Stimulated activated CD8-positive, alpha-beta memory T cell treated with anti-CD3 and anti-CD28 coated beads, Interleukin-7, amount 100 ng/mL, for 1 hour (primary cell): Measurements from ENCODE around the gene RNF4.
"Not testable (repeated sequence)": the region's sequence is repeated elsewhere in the genome, so short reads cannot be mapped to it uniquely, and the experiment has no call there.

Experiments
- DNase-seq, 2 donors: peaks; one replicate each; pipeline ENCODE4 v3.0.0-alpha.2; 2020; ENCODE audit warnings: low read depth in 2 of 2

The RNF4 gene

GRCh38 chr4:2468456-2469191 lies at the start of gene RNF4:
Gene RNF4, plus strand, starts transcription at chr4:2469106. Its CDS starts 21,388 bp downstream, at chr4:2490494.
- DNase-seq = peak; percentile 87 to 89

- no peak for DNase-seq
These were observed 49.1 kb upstream of the RNF4 start for GRCh38 chr4:2419814-2420213.

GRCh38 chr4:2421928-2422327 lies 47.0 kb upstream of the RNF4 start:
- DNase-seq = no peak

GRCh38 chr4:2423066-2423465 lies 45.8 kb upstream of the RNF4 start:
- no peak for DNase-seq

- DNase-seq = no peak
These were observed 45.2 kb upstream of the RNF4 start for GRCh38 chr4:2423695-2424094.

- no peak for DNase-seq
These were observed 44.3 kb upstream of the RNF4 start for GRCh38 chr4:2424581-2424980.

- DNase-seq = no peak
These were observed 43.4 kb upstream of the RNF4 start for GRCh38 chr4:2425386-2426068.

- DNase-seq = no peak
These were observed 42.9 kb upstream of the RNF4 start for GRCh38 chr4:2426069-2426397.

- no peak for DNase-seq
These were observed 42.1 kb upstream of the RNF4 start for GRCh38 chr4:2426711-2427275.

- DNase-seq = no peak
These were observed 41.2 kb upstream of the RNF4 start for GRCh38 chr4:2427383-2428334.

- no peak for DNase-seq
These were observed 40.3 kb upstream of the RNF4 start for GRCh38 chr4:2428496-2429213.

GRCh38 chr4:2429945-2430757 lies 38.8 kb upstream of the RNF4 start:
- not testable (repeated sequence) for DNase-seq

- DNase-seq = no peak
These were observed 36.9 kb upstream of the RNF4 start for GRCh38 chr4:2432004-2432403.

- DNase-seq = no peak
These were observed 35.8 kb upstream of the RNF4 start for GRCh38 chr4:2432991-2433530.

GRCh38 chr4:2433609-2434350 lies 35.1 kb upstream of the RNF4 start:
- no peak for DNase-seq

- DNase-seq = no peak
These were observed 34.5 kb upstream of the RNF4 start for GRCh38 chr4:2434420-2434819.

GRCh38 chr4:2436301-2436700 lies 32.6 kb upstream of the RNF4 start:
- DNase-seq = no peak

- no peak for DNase-seq
These were observed 32.0 kb upstream of the RNF4 start for GRCh38 chr4:2436761-2437474.
